BJ (cell line): ENCODE results near the gene ATF7IP2. TPM values are rescaled to one million over a fixed set of nuclear protein-coding genes. Genes with fewer than 3 reads are reported as not detected.
"Not testable (repeated sequence)": the region's sequence is repeated elsewhere in the genome, so short reads cannot be mapped to it uniquely, and the experiment has no call there.

ENCODE experiments used
- CTCF ChIA-PET: fragments of 350-600 bp; formaldehyde crosslinking; extraction: SDS; loops from one replicate; lab custom pipeline; 2021; ENCODE audit warnings: antibody characterized with exemption, inconsistent platforms; lab: Yijun Ruan, JAX
- POLR2A ChIA-PET: fragments of 300-600 bp; sonication (Branson Sonifier 250); formaldehyde crosslinking; extraction: SDS; loops from one replicate; lab custom pipeline; 2021; ENCODE audit warnings: antibody characterized with exemption; lab: Charles Lee
- DNase-seq: peaks from one replicate; pipeline ENCODE4 v3.0.0-alpha.2; 2011; ENCODE audit warnings: low read depth
- H3K27me3 ChIP-seq: 2 replicates; pipeline ENCODE4 v1.6.0; 2011; ENCODE audit warnings: low read length; ENCODE audit not compliant: control insufficient read depth, insufficient read depth
- H3K36me3 ChIP-seq: 2 replicates; pipeline ENCODE4 v1.5.1; 2011; ENCODE audit warnings: low read length; ENCODE audit not compliant: control insufficient read depth, insufficient read depth
- H3K4me3 ChIP-seq: 2 replicates; pipeline ENCODE4 v1.5.1; 2011; ENCODE audit warnings: low read depth, mild to moderate bottlenecking, control low read depth, low read length
- CTCF ChIP-seq: IDR thresholded peaks from 2 replicates; pipeline ENCODE4 v1.5.1; 2011; ENCODE audit warnings: low read depth, mild to moderate bottlenecking, control low read depth, inconsistent platforms, low read length, moderate library complexity; ENCODE audit not compliant: insufficient read depth
- polyA plus RNA-seq: library from polyadenylated mRNA; depleted of rRNA; stranded (reverse); fragments of >200 nt; gene quantifications from 2 replicates; pipeline ENCODE4 v1.2.3, GENCODE V29; 2011

Gene ATF7IP2
- polyA plus RNA-seq, 1 experiment, result 2.5 TPM

GRCh38 chr16:10362077-10362863, 23.6 kb upstream of the ATF7IP2 start:
- TF ChIP-seq CTCF, result no peak
- Histone ChIP-seq H3K36me3 (no peaks in the 10 kb centered on the region), H3K27me3 (no peaks in the 10 kb centered on the region), H3K4me3 (no peak overlapping the region)
- ChIA-PET CTCF (interaction anchor here (1.6 kb wide), 1 partner anchor 147 kb away, joined by 4 read pairs; no protein-coding TSS in a partner anchor), POLR2A (no interaction called here)
- no peak for DNase-seq

DNA sequence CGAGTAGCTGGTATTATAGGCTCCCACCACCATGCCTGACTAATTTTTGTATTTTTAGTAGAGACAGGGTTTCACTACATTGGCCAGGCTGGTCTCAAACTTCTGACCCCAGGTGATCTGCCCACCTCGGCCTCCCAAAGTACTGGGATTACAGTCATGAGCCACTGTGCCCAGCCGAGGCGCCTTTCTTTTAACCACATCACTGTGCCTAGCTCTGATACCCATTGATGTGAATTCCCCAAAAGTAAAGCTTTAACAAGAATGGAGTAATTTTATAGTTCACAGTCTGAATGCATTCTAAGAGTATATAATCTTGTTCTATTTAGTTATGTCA, 23.0 kb upstream of the ATF7IP2 start:
- H3K27me3 ChIP-seq, H3K36me3 ChIP-seq, POLR2A ChIA-PET, DNase-seq, H3K4me3 ChIP-seq: not testable (repeated sequence)
- CTCF ChIA-PET, result interaction anchor here (1.6 kb wide), 1 partner anchor 147 kb away, joined by 4 read pairs; no protein-coding TSS in a partner anchor

DNA sequence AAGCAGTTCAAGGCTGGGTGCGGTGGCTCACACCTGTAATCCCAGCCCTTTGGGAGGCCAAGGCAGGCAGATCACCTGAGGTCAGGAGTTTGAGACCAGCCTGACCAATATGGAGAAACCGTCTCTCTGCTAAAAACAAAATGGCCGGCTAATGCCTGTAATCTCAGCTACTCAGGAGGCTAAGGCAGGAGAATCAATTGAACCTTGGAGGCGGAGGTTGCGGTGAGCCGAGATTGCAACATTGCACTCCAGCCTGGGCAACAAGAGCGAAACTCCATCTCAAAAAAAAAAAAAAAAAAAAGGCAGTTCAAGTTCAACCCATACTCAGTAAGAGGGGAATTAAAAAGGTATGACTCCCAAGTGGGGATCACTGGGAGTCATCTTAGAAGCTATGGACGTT, 19.2 kb upstream of the ATF7IP2 start:
- H3K4me3 ChIP-seq, DNase-seq, H3K27me3 ChIP-seq, CTCF ChIA-PET, H3K36me3 ChIP-seq, POLR2A ChIA-PET: not testable (repeated sequence)

GRCh38 chr16:10367616-10368188, 18.2 kb upstream of the ATF7IP2 start:
- DNase-seq, result no peak
- no peak overlapping the region for H3K4me3 ChIP-seq
- H3K36me3 ChIP-seq, result no peaks in the 10 kb centered on the region
- TF ChIP-seq CTCF, result no peak
- POLR2A ChIA-PET, result no interaction called here
- H3K27me3 ChIP-seq, result no peaks in the 10 kb centered on the region
- CTCF ChIA-PET, result interaction anchor here (0.9 kb wide), 1 partner anchor 56 kb away, joined by 3 read pairs; no protein-coding TSS in a partner anchor

- Histone ChIP-seq H3K36me3 (no peaks in the 10 kb centered on the region), H3K4me3 (no peak overlapping the region), H3K27me3 (no peaks in the 10 kb centered on the region)
- TF ChIP-seq CTCF, result no peak
- no peak for DNase-seq
- ChIA-PET CTCF (no interaction called here), POLR2A (no interaction called here)
Measured at GRCh38 chr16:10368969-10369551, 16.8 kb upstream of the ATF7IP2 start.

- TF ChIP-seq CTCF, result no peak
- CTCF ChIA-PET, result no interaction called here
- Histone ChIP-seq H3K27me3 (no peaks in the 10 kb centered on the region), H3K4me3 (no peak overlapping the region), H3K36me3 (no peaks in the 10 kb centered on the region)
- DNase-seq, result no peak
- POLR2A ChIA-PET, result no interaction called here
Measured at GRCh38 chr16:10370096-10370726, 15.7 kb upstream of the ATF7IP2 start.
